ENCODE measurements around the gene PKN2.

DNA sequence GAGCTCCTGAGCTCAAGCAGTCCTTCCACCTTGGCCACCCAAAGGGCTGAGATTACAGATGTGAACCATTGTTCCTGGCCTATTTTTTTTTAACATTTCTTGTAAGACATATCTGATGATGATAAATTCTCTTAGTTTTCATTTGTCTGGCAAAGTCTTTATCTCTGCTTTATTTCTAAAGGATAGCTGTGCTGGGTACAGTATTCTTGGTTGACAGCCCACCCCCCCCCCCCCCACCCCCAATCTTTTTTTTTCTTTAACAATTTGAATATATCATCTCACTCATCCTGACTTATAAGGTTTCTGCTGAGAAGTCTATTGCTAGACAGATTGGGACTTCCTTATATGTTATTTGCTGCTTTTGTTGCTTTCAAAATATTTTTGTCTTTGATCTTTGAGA lies 51.3 kb downstream of the PKN2 start:
- TF ChIP-seq YY1 (IDR thresholded peaks at IDR 0.05; ENCODE audit: low read depth, low read length) (no peak), SP2 (IDR thresholded peaks at IDR 0.05; ENCODE audit: low read length) (no peak), CEBPB (IDR thresholded peaks at IDR 0.05; ENCODE audit: low read depth, low read length) (no peak), EZH2 (IDR thresholded peaks at IDR 0.05; ENCODE audit: low read depth, low read length, severe bottlenecking) (no peak)
- TF ChIP-seq, protein P1, sequence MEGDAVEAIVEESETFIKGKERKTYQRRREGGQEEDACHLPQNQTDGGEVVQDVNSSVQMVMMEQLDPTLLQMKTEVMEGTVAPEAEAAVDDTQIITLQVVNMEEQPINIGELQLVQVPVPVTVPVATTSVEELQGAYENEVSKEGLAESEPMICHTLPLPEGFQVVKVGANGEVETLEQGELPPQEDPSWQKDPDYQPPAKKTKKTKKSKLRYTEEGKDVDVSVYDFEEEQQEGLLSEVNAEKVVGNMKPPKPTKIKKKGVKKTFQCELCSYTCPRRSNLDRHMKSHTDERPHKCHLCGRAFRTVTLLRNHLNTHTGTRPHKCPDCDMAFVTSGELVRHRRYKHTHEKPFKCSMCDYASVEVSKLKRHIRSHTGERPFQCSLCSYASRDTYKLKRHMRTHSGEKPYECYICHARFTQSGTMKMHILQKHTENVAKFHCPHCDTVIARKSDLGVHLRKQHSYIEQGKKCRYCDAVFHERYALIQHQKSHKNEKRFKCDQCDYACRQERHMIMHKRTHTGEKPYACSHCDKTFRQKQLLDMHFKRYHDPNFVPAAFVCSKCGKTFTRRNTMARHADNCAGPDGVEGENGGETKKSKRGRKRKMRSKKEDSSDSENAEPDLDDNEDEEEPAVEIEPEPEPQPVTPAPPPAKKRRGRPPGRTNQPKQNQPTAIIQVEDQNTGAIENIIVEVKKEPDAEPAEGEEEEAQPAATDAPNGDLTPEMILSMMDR (IDR thresholded peaks at IDR 0.05; ENCODE audit: control extremely low read depth in 1 of 3, insufficient read depth in 1 of 3, low read depth in 1 of 3, low read length in 3 of 3), result no peak

All from H1 (cell line).